ENCODE results near the gene PRR36.
A peak's percentile ranks its signal among the peaks of the same experiment; 100 is the strongest.

The PRR36 gene

GRCh38 chr19:7885818-7886217 is 11.6 kb upstream of the PRR36 start:
- DNase-seq (ENCODE audit: low read depth in 1 of 2, low spot score in 1 of 2): no peak
- no peak for TF ChIP-seq JUND (IDR thresholded peaks at IDR 0.05; ENCODE audit: low read depth)
- in situ Hi-C loops (cut with HindIII; ENCODE audit: low pct_unique_long_range_greater_than_20kb, low sequenced_read_pairs): no loop called here

GRCh38 chr19:7883796-7884570 is 9.8 kb upstream of the PRR36 start:
- no peak for DNase-seq (ENCODE audit: low read depth in 1 of 2, low spot score in 1 of 2)
- no peak for TF ChIP-seq JUND (IDR thresholded peaks at IDR 0.05; ENCODE audit: low read depth)
- in situ Hi-C loops (cut with HindIII; ENCODE audit: low pct_unique_long_range_greater_than_20kb, low sequenced_read_pairs): no loop called here

- no peak for DNase-seq (ENCODE audit: low read depth in 1 of 2, low spot score in 1 of 2)
- in situ Hi-C loops (cut with HindIII; ENCODE audit: low pct_unique_long_range_greater_than_20kb, low sequenced_read_pairs): no loop called here
Observed at GRCh38 chr19:7883105-7883504, 8.9 kb upstream of the PRR36 start.

GRCh38 chr19:7881910-7882309 is 7.7 kb upstream of the PRR36 start:
- DNase-seq (ENCODE audit: low read depth in 1 of 2, low spot score in 1 of 2): no peak
- in situ Hi-C loops (cut with HindIII; ENCODE audit: low pct_unique_long_range_greater_than_20kb, low sequenced_read_pairs): no loop called here
- no peak for TF ChIP-seq JUND (IDR thresholded peaks at IDR 0.05; ENCODE audit: low read depth)

More at GRCh38 chr19:7883105-7883504, 8.9 kb upstream of the PRR36 start:
- no peak for TF ChIP-seq JUND (IDR thresholded peaks at IDR 0.05; ENCODE audit: low read depth)

GRCh38 chr19:7879836-7880235 is 5.6 kb upstream of the PRR36 start:
- no peak for DNase-seq (ENCODE audit: low read depth in 1 of 2, low spot score in 1 of 2)
- no peak for TF ChIP-seq JUND (IDR thresholded peaks at IDR 0.05; ENCODE audit: low read depth)
- in situ Hi-C loops (cut with HindIII; ENCODE audit: low pct_unique_long_range_greater_than_20kb, low sequenced_read_pairs): no loop called here

- no peak for DNase-seq (ENCODE audit: low read depth in 1 of 2, low spot score in 1 of 2)
- TF ChIP-seq JUND (IDR thresholded peaks at IDR 0.05; ENCODE audit: low read depth): no peak
- in situ Hi-C loops (cut with HindIII; ENCODE audit: low pct_unique_long_range_greater_than_20kb, low sequenced_read_pairs): no loop called here
Observed at GRCh38 chr19:7879111-7879807, 5.1 kb upstream of the PRR36 start.

- in situ Hi-C loops (cut with HindIII; ENCODE audit: low pct_unique_long_range_greater_than_20kb, low sequenced_read_pairs): no loop called here
- DNase-seq (ENCODE audit: low read depth in 1 of 2, low spot score in 1 of 2): no peak
- no peak for TF ChIP-seq JUND (IDR thresholded peaks at IDR 0.05; ENCODE audit: low read depth)
Observed at GRCh38 chr19:7877249-7877836, 3.2 kb upstream of the PRR36 start.

- in situ Hi-C loops (cut with HindIII; ENCODE audit: low pct_unique_long_range_greater_than_20kb, low sequenced_read_pairs): no loop called here
- no peak for TF ChIP-seq JUND (IDR thresholded peaks at IDR 0.05; ENCODE audit: low read depth)
- DNase-seq (ENCODE audit: low read depth in 1 of 2, low spot score in 1 of 2): no peak
Observed at GRCh38 chr19:7874897-7875273, 695 bp upstream of the PRR36 start.

- in situ Hi-C loops (cut with HindIII; ENCODE audit: low pct_unique_long_range_greater_than_20kb, low sequenced_read_pairs): no loop called here
- no peak for DNase-seq (ENCODE audit: low read depth in 1 of 2, low spot score in 1 of 2)
- TF ChIP-seq JUND (IDR thresholded peaks at IDR 0.05; ENCODE audit: low read depth): no peak
Observed at GRCh38 chr19:7873304-7874075, 700 bp downstream of the PRR36 start.

- no peak for TF ChIP-seq JUND (IDR thresholded peaks at IDR 0.05; ENCODE audit: low read depth)
- in situ Hi-C loops (cut with HindIII; ENCODE audit: low pct_unique_long_range_greater_than_20kb, low sequenced_read_pairs): no loop called here
- DNase-seq (ENCODE audit: low read depth in 1 of 2, low spot score in 1 of 2): no peak
Observed at GRCh38 chr19:7872306-7873204, 1.6 kb downstream of the PRR36 start.

GRCh38 chr19:7871437-7872305 is 2.5 kb downstream of the PRR36 start:
- no peak for TF ChIP-seq JUND (IDR thresholded peaks at IDR 0.05; ENCODE audit: low read depth)
- in situ Hi-C loops (cut with HindIII; ENCODE audit: low pct_unique_long_range_greater_than_20kb, low sequenced_read_pairs): no loop called here
- DNase-seq (ENCODE audit: low read depth in 1 of 2, low spot score in 1 of 2): peak; percentile 74 to 96
